Left lung (tissue), 10 donors: ENCODE measurements around the gene MARK3. TPM values are rescaled to one million over a fixed set of nuclear protein-coding genes. Genes with fewer than 3 reads are reported as not detected.

Experiments used
- ATAC-seq: fragments of 200-7000 bp; cut with Tn5 transposase; one replicate; pipeline ENCODE4 v1.9.1; 2020; ENCODE audit warnings: moderate library complexity
- DNase-seq, 4 donors: peaks; one replicate each; pipeline ENCODE4 v3.0.0-alpha.2; 2013 to 2020
- H3K27ac ChIP-seq, 2 donors: fragments of 200-600 bp; sonication (generic) in 1 of 2; one replicate each; pipeline versions ENCODE4 v1.5.0 to v1.8.0; 2020 to 2021
- H3K27me3 ChIP-seq, 2 donors: fragments of 200-600 bp; sonication (generic) in 1 of 2; one replicate each; pipeline versions ENCODE4 v1.5.0 to v1.8.0; 2020 to 2021
- H3K36me3 ChIP-seq, 2 donors: fragments of 200-600 bp; sonication (generic) in 1 of 2; one replicate each; pipeline versions ENCODE4 v1.5.0 to v1.8.0; 2020 to 2021
- H3K4me1 ChIP-seq, 2 donors: fragments of 200-600 bp; one replicate each; pipeline ENCODE4 v1.8.0; 2021
- H3K4me3 ChIP-seq, 2 donors: fragments of 200-600 bp; sonication (generic) in 1 of 2; one replicate each; pipeline versions ENCODE4 v1.5.0 to v1.8.0; 2020 to 2021; ENCODE audit warnings: mild to moderate bottlenecking in 1 of 2
- H3K9me3 ChIP-seq, 2 donors: fragments of 200-600 bp; sonication (generic) in 1 of 2; one replicate each; pipeline versions ENCODE4 v1.5.0 to v1.8.0; 2020 to 2021
- intact Hi-C, 2 donors: fragments of 100-400 bp; cut with DNase I; formaldehyde crosslinking; loops; one replicate each; pipeline versions ENCODE4 v1.11.2 to v1.14.2; 2022
- polyA plus RNA-seq, 6 donors: library from polyadenylated mRNA; unstranded; fragments of 120-200 nt; gene quantifications; one replicate each; pipeline ENCODE4 v1.2.1, GENCODE V29; 2013; ENCODE audit not compliant: insufficient read length in 6 of 6
- total RNA-seq, 2 donors: library from RNA; stranded (reverse); fragmentation: NEBNext Ultra II Directional; extraction: Animal tissue kit (Norgen Biotek cat#: 25700); gene quantifications; one replicate each; pipeline ENCODE4 v1.2.1, GENCODE V29; 2021
- TF ChIP-seq, protein P1 (sequence below), 2 donors: fragments of 200-600 bp; sonication (generic) in 1 of 2; IDR thresholded peaks; one replicate each; pipeline versions ENCODE4 v1.5.0 to v1.8.0; 2021; ENCODE audit warnings: antibody characterized with exemption in 2 of 2
- donor health status: DM: no; HTN: yes; CAD: no.
- donor health status: DM: no; HTN: no; CAD: no.

MARK3 gene
- total and polyA plus RNA-seq, 8 donors: 78.8 to 135 (median 122) TPM

DNA sequence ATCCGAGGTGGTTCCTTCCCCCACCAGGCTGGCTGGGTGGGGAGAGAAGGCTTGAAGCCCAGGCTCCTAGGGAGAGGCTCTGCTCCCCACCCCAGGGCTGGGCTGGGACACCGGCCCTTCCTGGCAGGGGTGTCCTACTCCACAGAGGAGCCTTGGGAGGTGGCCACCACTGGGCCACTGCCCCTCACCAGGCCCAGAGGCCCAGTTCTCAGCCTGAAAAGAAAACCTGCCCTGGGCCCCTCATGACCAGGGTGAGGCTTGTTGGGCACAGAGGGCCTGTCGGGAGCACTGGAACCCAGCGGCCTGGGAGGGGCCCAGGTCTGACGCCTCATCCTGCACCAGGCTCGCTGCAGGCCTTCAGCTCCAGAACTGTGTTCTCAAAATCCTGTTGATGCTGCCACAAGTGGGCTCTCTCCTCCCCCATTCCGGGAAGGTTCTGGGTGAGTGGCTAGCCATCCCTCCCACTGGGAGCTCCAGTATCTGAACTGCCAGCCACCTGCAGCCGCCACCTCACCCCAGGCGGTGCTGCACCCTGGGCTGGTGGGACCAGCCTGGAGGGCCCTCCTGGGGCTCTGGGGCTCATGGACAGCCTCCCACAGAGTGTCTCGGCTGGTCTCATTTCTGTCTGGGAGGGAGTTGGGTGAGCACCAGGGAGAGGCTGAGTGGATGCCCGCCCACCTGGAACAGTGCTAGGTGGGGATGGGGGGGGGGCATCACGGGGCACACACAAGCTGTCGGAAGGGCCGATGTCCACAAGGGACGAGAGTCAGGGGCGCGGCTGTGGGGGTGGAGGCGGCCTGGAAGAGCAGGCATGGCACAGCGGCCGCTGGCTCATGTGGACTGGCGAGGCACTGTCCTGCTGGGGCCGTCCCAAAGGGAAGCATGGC, 165.5 kb downstream of the MARK3 start:
- TF ChIP-seq, protein P1, sequence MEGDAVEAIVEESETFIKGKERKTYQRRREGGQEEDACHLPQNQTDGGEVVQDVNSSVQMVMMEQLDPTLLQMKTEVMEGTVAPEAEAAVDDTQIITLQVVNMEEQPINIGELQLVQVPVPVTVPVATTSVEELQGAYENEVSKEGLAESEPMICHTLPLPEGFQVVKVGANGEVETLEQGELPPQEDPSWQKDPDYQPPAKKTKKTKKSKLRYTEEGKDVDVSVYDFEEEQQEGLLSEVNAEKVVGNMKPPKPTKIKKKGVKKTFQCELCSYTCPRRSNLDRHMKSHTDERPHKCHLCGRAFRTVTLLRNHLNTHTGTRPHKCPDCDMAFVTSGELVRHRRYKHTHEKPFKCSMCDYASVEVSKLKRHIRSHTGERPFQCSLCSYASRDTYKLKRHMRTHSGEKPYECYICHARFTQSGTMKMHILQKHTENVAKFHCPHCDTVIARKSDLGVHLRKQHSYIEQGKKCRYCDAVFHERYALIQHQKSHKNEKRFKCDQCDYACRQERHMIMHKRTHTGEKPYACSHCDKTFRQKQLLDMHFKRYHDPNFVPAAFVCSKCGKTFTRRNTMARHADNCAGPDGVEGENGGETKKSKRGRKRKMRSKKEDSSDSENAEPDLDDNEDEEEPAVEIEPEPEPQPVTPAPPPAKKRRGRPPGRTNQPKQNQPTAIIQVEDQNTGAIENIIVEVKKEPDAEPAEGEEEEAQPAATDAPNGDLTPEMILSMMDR (IDR thresholded peaks at IDR 0.05): no peak
- no peaks in the 10 kb centered on the region for H3K27me3 ChIP-seq
- DNase-seq (peak in 1 of 4 donors; percentile 77), ATAC-seq (no peak)
- H3K4me1 ChIP-seq: peaks cover 11 to 19% of the 10 kb centered on the region in 2 donors
- intact Hi-C loops: no loop called here
- peak overlapping the region in 1 of 2 donors; percentile 9 for H3K4me3 ChIP-seq
- peaks cover 0 to 6% of the 10 kb centered on the region in 2 donors for H3K36me3 ChIP-seq
- H3K27ac ChIP-seq: no peak overlapping the region
- no peaks in the 10 kb centered on the region for H3K9me3 ChIP-seq

DNA sequence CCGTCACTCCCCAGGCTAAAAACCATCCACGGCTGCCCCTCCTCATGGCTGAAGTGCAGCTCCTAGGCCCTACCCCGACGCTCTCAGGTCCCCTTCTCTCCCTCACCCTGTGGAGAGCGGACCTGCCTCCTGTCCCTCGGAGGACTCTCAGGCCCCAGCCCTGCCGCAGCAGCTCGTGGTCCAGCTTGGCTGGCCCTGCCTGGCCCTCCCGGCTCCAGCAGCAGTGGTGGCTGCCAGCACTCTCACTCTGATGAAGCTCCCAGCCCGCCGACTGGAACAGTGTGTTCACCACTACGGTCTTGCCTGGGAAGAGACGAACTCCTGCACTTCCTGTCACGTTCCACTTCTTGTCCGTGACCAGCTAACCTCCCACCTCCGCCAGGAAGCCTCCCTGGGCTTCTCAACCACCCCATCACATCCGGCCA, 166.1 kb downstream of the MARK3 start:
- TF ChIP-seq, protein P1 (IDR thresholded peaks at IDR 0.05): no peak
- intact Hi-C loops: no loop called here
- ATAC-seq (no peak), DNase-seq (no peak)
- H3K36me3 ChIP-seq: peaks cover 0 to 6% of the 10 kb centered on the region in 2 donors
- peak overlapping the region; percentile 64 to 71 for H3K27ac ChIP-seq
- H3K27me3 ChIP-seq: no peaks in the 10 kb centered on the region
- peak overlapping the region in 1 of 2 donors; percentile 9 for H3K4me3 ChIP-seq
- peaks cover 11 to 19% of the 10 kb centered on the region in 2 donors for H3K4me1 ChIP-seq
- H3K9me3 ChIP-seq: no peaks in the 10 kb centered on the region

DNA sequence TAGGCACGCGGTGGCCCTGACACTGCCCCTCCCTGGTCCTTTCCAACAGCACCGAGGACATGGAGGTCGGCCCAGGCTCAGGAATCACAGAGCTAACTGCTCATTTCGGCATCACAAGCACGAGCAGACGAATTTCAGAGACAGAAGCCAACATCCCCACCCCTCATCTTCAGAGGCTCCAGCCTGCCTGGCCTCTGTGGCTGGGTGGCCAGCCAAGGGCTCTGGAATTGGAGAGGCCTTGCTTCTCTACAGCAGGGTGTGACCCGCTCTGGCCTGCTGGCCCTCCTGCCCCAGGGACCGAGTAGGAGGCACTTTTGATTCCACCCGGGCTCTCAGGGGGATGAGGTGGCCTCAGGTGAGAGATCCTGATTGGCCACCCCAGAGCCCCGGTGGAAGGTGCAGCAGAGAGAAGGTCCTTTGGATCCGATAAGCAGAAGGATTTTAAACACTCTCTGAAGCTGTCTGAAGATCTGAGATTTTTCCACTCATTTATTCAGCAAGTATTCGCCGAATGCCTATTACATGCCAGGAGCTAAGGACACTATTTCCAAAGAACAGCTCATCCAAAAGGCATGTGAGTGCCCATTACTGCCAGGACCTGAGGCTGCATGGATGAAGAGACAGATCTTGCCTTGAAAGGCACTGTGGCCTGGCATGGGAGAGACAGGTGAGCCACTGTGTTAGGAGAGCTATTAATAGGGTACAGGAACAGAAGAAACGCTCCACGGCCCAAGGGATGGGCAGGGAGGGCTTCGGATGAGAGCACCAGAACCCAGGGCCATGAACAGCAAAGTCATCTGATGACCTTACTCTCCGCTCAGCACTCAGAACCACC, 167.0 kb downstream of the MARK3 start:
- H3K9me3 ChIP-seq: no peaks in the 10 kb centered on the region
- DNase-seq (peak in 2 of 4 donors; percentile 68 to 80), ATAC-seq (peak; percentile 82)
- H3K4me1 ChIP-seq: peaks cover 11 to 19% of the 10 kb centered on the region in 2 donors
- H3K27me3 ChIP-seq: no peaks in the 10 kb centered on the region
- H3K27ac ChIP-seq: peak overlapping the region; percentile 64 to 71
- TF ChIP-seq, protein P1 (IDR thresholded peaks at IDR 0.05): no peak
- H3K4me3 ChIP-seq: peak overlapping the region in 1 of 2 donors; percentile 9
- intact Hi-C loops: no loop called here
- H3K36me3 ChIP-seq: peaks cover 0 to 8% of the 10 kb centered on the region in 2 donors

DNA sequence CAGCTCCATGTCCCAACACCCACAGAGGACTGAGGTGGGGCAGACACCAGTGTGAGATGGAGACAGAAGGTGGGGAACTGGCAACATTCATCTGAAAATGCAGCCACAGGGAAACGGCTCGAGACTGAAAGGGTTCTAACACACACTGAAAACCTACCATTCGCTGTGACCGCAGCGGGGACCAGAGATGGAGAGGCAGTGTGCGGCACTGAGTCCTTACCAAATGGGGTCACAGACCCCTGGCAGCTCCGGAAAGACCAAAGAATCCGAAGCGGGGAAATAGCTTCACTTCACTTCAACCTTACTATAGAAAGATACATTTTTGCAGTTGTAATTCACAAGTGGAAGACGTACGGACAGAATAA, 167.6 kb downstream of the MARK3 start:
- Histone ChIP-seq H3K27ac (peak overlapping the region in 1 of 2 donors; percentile 71), H3K9me3 (no peaks in the 10 kb centered on the region), H3K4me1 (peaks cover 11 to 25% of the 10 kb centered on the region in 2 donors), H3K4me3 (no peak overlapping the region), H3K27me3 (no peaks in the 10 kb centered on the region), H3K36me3 (peaks cover 0 to 14% of the 10 kb centered on the region in 2 donors)
- intact Hi-C loops: no loop called here
- DNase-seq (peak in 1 of 4 donors; percentile 34), ATAC-seq (no peak)
- TF ChIP-seq, protein P1 (IDR thresholded peaks at IDR 0.05): no peak

Other genes with a start within 250 kb of the MARK3 start
- 100 to 1,000 TPM; 164 to 239 TPM for gene EIF5, start 51.2 kb upstream of the MARK3 start, total RNA-seq
- gene EIF5, start 51.2 kb upstream of the MARK3 start, polyA plus RNA-seq: 100 to 1,000 TPM; 159 to 236 (median 210) TPM
- 100 to 1,000 TPM; 129 to 272 TPM for gene CKB, start 137.4 kb downstream of the MARK3 start, total RNA-seq
- gene CKB, start 137.4 kb downstream of the MARK3 start, polyA plus RNA-seq: 100 to 1,000 TPM; 168 to 312 (median 210) TPM
- gene TRMT61A, start 143.8 kb downstream of the MARK3 start, total RNA-seq: 10 to 100 TPM in 1 of 2 donors, 1 to 10 TPM in 1; 8.6 to 12.6 TPM
- gene TRMT61A, start 143.8 kb downstream of the MARK3 start, polyA plus RNA-seq: 1 to 10 TPM; 6.0 to 9.7 (median 7.1) TPM
- gene BAG5, start 177.2 kb downstream of the MARK3 start, total RNA-seq: 10 to 100 TPM; 22.7 to 26.3 TPM
- 10 to 100 TPM; 23.5 to 32.1 (median 26.2) TPM for gene BAG5, start 177.2 kb downstream of the MARK3 start, polyA plus RNA-seq
- gene COA8, start 177.5 kb downstream of the MARK3 start, total RNA-seq: 10 to 100 TPM; 35.1 to 35.6 TPM
- gene COA8, start 177.5 kb downstream of the MARK3 start, polyA plus RNA-seq: 10 to 100 TPM; 33.2 to 41.7 (median 38.7) TPM
- gene KLC1, start 243.8 kb downstream of the MARK3 start, total RNA-seq: 100 to 1,000 TPM; 152 to 167 TPM
- 100 to 1,000 TPM; 126 to 185 (median 153) TPM for gene KLC1, start 243.8 kb downstream of the MARK3 start, polyA plus RNA-seq